HCEC 1CT (cell line): ENCODE measurements around the gene RANBP3L.
"Not testable (repeated sequence)": the region's sequence is repeated elsewhere in the genome, so short reads cannot be mapped to it uniquely, and the experiment has no call there.

Experiments used
- DNase-seq: peaks from one replicate; pipeline ENCODE4 v3.0.0-alpha.2; 2017

RANBP3L gene

GRCh38 chr5:36301858-36302603 is at the start of gene RANBP3L:
Gene RANBP3L, minus strand, starts transcription at chr5:36301902. Its CDS starts 486 bp downstream, at chr5:36301416.
- DNase-seq = peak; percentile 4

GRCh38 chr5:36346896-36347690 is 45.4 kb upstream of the RANBP3L start:
- DNase-seq = no peak

GRCh38 chr5:36344899-36345298 is 43.2 kb upstream of the RANBP3L start:
- no peak for DNase-seq

- DNase-seq = not testable (repeated sequence)
These were observed 40.0 kb upstream of the RANBP3L start for GRCh38 chr5:36341720-36342119.

GRCh38 chr5:36337597-36337996 is 35.9 kb upstream of the RANBP3L start:
- no peak for DNase-seq

GRCh38 chr5:36334315-36334714 is 32.6 kb upstream of the RANBP3L start:
- no peak for DNase-seq

- DNase-seq = not testable (repeated sequence)
These were observed 31.0 kb upstream of the RANBP3L start for GRCh38 chr5:36332720-36333119.

GRCh38 chr5:36325196-36325595 is 23.5 kb upstream of the RANBP3L start:
- DNase-seq = no peak

- DNase-seq = no peak
These were observed 22.5 kb upstream of the RANBP3L start for GRCh38 chr5:36323926-36324781.

- no peak for DNase-seq
These were observed 11.4 kb upstream of the RANBP3L start for GRCh38 chr5:36312953-36313672.

GRCh38 chr5:36311956-36312355 is 10.3 kb upstream of the RANBP3L start:
- no peak for DNase-seq

GRCh38 chr5:36310138-36310537 is 8.4 kb upstream of the RANBP3L start:
- DNase-seq = no peak

GRCh38 chr5:36305571-36306326 is 4.0 kb upstream of the RANBP3L start:
- DNase-seq = peak; percentile 53

- no peak for DNase-seq
These were observed 2.5 kb upstream of the RANBP3L start for GRCh38 chr5:36304095-36304805.

- no peak for DNase-seq
These were observed 668 bp downstream of the RANBP3L start for GRCh38 chr5:36300927-36301540.

- no peak for DNase-seq
These were observed 1.3 kb downstream of the RANBP3L start for GRCh38 chr5:36300191-36300926.

- no peak for DNase-seq
These were observed 3.1 kb downstream of the RANBP3L start for GRCh38 chr5:36298552-36298951.

- DNase-seq = no peak
These were observed 4.0 kb downstream of the RANBP3L start for GRCh38 chr5:36297653-36298052.

GRCh38 chr5:36285837-36286615 is 15.7 kb downstream of the RANBP3L start:
- DNase-seq = no peak
